ENCODE measurements around the gene CPLX3. TPM values are rescaled to one million over a fixed set of nuclear protein-coding genes. Genes with fewer than 3 reads are reported as not detected.

CPLX3 gene
- total and polyA plus RNA-seq, 8 donors: 0.09 TPM; not detected in 7

DNA sequence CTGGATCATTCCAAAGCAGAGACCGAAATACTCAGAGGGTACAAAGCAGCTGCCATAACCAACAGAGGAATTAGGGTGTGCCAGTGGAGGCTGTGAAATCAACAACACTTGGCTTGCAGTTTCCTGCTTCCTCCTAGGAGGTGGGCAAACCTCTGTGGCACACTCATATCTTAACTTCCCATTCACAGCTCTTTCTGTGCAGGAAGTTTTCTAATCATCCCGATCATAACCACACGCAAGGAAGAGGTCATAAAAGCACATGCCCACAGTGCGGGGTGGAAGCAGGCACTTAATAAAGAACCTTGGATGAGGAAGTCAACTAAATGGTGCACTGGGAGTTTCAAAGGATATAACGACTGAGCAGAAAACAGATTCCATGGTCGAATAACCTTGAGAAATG is 41.6 kb downstream of the CPLX3 start:
- ATAC-seq: peak in 2 of 4 donors; percentile 3 to 11
- no peaks in the 10 kb centered on the region for H3K9me3 ChIP-seq
- no peak overlapping the region for H3K4me3 ChIP-seq
- intact Hi-C loops (cut with DNase I): no loop called here
- H3K36me3 ChIP-seq: no peaks in the 10 kb centered on the region
- H3K27ac ChIP-seq: peak overlapping the region in 2 of 4 donors; percentile 25 to 51
- TF ChIP-seq, protein P1, sequence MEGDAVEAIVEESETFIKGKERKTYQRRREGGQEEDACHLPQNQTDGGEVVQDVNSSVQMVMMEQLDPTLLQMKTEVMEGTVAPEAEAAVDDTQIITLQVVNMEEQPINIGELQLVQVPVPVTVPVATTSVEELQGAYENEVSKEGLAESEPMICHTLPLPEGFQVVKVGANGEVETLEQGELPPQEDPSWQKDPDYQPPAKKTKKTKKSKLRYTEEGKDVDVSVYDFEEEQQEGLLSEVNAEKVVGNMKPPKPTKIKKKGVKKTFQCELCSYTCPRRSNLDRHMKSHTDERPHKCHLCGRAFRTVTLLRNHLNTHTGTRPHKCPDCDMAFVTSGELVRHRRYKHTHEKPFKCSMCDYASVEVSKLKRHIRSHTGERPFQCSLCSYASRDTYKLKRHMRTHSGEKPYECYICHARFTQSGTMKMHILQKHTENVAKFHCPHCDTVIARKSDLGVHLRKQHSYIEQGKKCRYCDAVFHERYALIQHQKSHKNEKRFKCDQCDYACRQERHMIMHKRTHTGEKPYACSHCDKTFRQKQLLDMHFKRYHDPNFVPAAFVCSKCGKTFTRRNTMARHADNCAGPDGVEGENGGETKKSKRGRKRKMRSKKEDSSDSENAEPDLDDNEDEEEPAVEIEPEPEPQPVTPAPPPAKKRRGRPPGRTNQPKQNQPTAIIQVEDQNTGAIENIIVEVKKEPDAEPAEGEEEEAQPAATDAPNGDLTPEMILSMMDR (IDR thresholded peaks at IDR 0.05): no peak
- peaks cover 24 to 56% (median 29%) of the 10 kb centered on the region in 3 donors for H3K4me1 ChIP-seq
- no peak for FAIRE-seq
- WGBS, 2 donors: 70 to 76% methylated on average over 6 of the region's 6 CpGs
- H3K27me3 ChIP-seq: no peaks in the 10 kb centered on the region
- DNase-seq: no peak

DNA sequence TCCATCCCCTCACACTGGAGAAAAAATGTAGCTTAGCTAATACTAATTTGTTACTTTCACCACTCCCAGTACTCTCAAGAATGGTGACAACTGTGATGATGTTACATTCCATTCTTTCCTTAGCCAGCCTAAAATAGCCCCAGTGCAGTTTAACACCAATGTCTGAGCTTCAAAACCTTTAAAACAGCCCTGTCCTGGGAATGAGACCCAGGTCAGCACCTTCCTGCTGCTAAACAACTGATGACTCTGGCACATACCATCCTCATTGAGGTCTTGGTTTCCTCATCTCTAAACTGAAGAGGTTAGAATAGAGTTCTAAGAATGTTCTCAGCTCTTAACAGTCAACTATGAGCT is 42.9 kb downstream of the CPLX3 start:
- no peak for ATAC-seq
- Histone ChIP-seq H3K27me3 (no peaks in the 10 kb centered on the region), H3K4me1 (peaks cover 24 to 56% (median 29%) of the 10 kb centered on the region in 3 donors), H3K4me3 (no peak overlapping the region), H3K9me3 (no peaks in the 10 kb centered on the region), H3K36me3 (no peaks in the 10 kb centered on the region), H3K27ac (peak overlapping the region in 1 of 4 donors; percentile 30)
- no peak for DNase-seq
- intact Hi-C loops (cut with DNase I): no loop called here
- FAIRE-seq: no peak
- TF ChIP-seq, protein P1 (IDR thresholded peaks at IDR 0.05): no peak

DNA sequence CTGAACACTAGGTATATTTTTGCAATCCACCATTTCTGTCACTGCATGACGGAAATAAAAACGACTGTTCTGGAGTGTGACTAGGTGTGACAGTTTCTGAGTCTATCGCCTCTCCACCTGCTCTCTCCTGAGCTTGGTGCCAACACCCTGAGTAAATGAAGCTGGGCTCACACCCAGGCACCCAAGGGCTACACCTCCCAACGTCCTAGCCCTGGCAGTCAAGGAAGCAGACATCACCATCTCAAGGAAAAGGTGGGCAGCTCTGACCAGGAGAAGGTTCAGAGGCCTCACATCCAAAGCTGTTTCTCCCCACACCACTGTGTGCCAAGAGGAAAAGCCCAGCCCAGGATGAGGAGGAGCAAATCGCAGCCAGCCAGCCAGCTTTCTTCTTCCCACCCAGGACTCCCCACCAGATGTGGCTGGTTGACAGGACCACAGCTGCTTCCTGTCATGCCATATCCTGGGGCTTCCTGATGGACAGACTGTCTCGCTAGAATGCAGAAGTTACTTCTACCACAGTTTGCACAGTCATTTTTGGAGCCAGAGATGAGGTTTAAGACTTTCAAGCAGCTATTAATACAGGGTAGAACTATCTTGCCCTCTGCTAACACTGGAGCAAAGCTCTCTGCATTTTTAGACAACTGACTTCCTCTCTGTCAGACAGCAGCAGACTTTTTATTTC is 43.4 kb downstream of the CPLX3 start:
- peak overlapping the region in 1 of 4 donors; percentile 0 for H3K4me3 ChIP-seq
- peak in 1 of 6 donors; percentile 66 for DNase-seq
- no peaks in the 10 kb centered on the region for H3K36me3 ChIP-seq
- H3K27me3 ChIP-seq: no peaks in the 10 kb centered on the region
- TF ChIP-seq, protein P1 (IDR thresholded peaks at IDR 0.05): no peak
- FAIRE-seq: no peak
- peak in 2 of 4 donors; percentile 3 to 10 for ATAC-seq
- H3K9me3 ChIP-seq: no peaks in the 10 kb centered on the region
- intact Hi-C loops (cut with DNase I): no loop called here
- peak overlapping the region in 2 of 4 donors; percentile 9 to 31 for H3K27ac ChIP-seq
- peaks cover 24 to 56% (median 29%) of the 10 kb centered on the region in 3 donors for H3K4me1 ChIP-seq
- 26 to 29% methylated on average over 6 of the region's 6 CpGs for WGBS, 2 donors

DNA sequence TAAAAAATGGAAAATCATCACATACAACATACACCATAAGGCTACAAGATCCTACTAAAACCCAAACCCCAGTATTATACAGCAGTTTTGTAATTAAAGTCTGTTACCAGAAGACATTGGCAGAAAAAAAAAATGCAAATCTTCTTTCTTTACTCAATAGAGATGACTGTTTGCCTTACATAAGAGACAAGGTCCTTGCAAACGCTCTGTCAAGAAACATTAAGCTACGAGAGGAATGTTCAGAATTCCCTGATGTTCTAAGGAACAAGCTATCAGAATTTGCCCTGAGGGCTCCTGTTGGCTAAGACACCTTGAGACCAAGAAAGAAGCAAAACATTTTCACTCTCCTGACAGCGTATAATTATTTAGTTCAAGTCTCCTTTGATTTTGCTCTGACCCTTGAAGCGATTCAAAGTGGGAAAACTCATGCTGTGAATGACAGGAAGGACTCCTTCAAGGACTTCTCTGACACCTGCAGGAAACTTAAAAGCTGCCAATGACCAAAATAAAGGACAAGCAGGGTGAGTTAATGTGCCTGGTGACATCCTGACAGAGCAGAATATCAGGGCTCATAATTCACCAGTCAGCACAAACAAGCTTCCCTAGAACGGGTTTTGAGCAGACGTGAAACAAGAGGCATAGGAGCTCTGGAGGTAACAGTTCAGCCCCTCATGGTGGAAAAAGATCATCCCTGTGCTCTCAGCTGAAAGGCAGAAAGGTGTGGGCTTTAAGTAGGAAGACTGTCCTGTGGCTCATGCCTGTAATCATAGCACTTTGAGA is 44.2 kb downstream of the CPLX3 start:
- ATAC-seq: no peak
- TF ChIP-seq, protein P1 (IDR thresholded peaks at IDR 0.05): no peak
- Histone ChIP-seq H3K4me3 (peak overlapping the region in 1 of 4 donors; percentile 0), H3K27me3 (no peaks in the 10 kb centered on the region), H3K4me1 (peaks cover 24 to 56% (median 29%) of the 10 kb centered on the region in 3 donors), H3K36me3 (no peaks in the 10 kb centered on the region), H3K27ac (peak overlapping the region in 2 of 4 donors; percentile 9 to 31), H3K9me3 (no peaks in the 10 kb centered on the region)
- 31 to 34% methylated on average over 6 of the region's 6 CpGs for WGBS, 2 donors
- DNase-seq: no peak
- intact Hi-C loops (cut with DNase I): no loop called here
- FAIRE-seq: no peak

- no peaks in the 10 kb centered on the region for H3K36me3 ChIP-seq
- TF ChIP-seq, protein P1 (IDR thresholded peaks at IDR 0.05): no peak
- no peaks in the 10 kb centered on the region for H3K9me3 ChIP-seq
- no peak for DNase-seq
- no peak for ATAC-seq
- intact Hi-C loops (cut with DNase I): no loop called here
- no peak for FAIRE-seq
- H3K4me1 ChIP-seq: peaks cover 16 to 45% (median 22%) of the 10 kb centered on the region in 3 donors
- no peaks in the 10 kb centered on the region for H3K27me3 ChIP-seq
- 0 to 1% methylated on average over 11 of the region's 11 CpGs for WGBS, 2 donors
- H3K4me3 ChIP-seq: peak overlapping the region; percentile 60 to 73 (median 68)
- H3K27ac ChIP-seq: peak overlapping the region; percentile 87 to 92 (median 88)
These were observed 46.2 kb downstream of the CPLX3 start for GRCh38 chr15:74872702-74873035.

Data from pancreas (tissue), 10 donors.